Mucosa of descending colon (tissue), 3 donors: ENCODE data around the gene SUPT4H1. TPM values are rescaled to one million over a fixed set of nuclear protein-coding genes. Genes with fewer than 3 reads are reported as not detected.

Source experiments
- ATAC-seq: fragments of 200-7000 bp; cut with Tn5 transposase; one replicate; pipeline ENCODE4 v1.9.1; 2020; ENCODE audit warnings: mild to moderate bottlenecking, moderate library complexity
- DNase-seq, 3 donors: peaks; one replicate each; pipeline ENCODE4 v3.0.0-alpha.2; 2020
- H3K36me3 ChIP-seq: fragments of 200-600 bp; one replicate; pipeline ENCODE4 v1.8.0; 2021; ENCODE audit warnings: low read depth, mild to moderate bottlenecking
- H3K4me1 ChIP-seq: fragments of 200-600 bp; one replicate; pipeline ENCODE4 v1.8.0; 2021; ENCODE audit warnings: low read depth, mild to moderate bottlenecking
- H3K4me3 ChIP-seq: fragments of 200-600 bp; one replicate; pipeline ENCODE4 v1.8.0; 2021; ENCODE audit warnings: mild to moderate bottlenecking
- H3K9me3 ChIP-seq: fragments of 200-600 bp; one replicate; pipeline ENCODE4 v1.8.0; 2021; ENCODE audit warnings: mild to moderate bottlenecking
- CTCF ChIP-seq: fragments of 200-600 bp; IDR thresholded peaks from one replicate; pipeline ENCODE4 v1.8.0; 2022; ENCODE audit warnings: antibody characterized with exemption, mild to moderate bottlenecking
- intact Hi-C, 2 donors: fragments of 100-400 bp; cut with DNase I in 1 of 2; cut with micrococcal nuclease in 1 of 2; formaldehyde crosslinking; loops; one replicate each; pipeline versions ENCODE4 v1.11.0 to v1.11.1; 2022; cut with DNase I, micrococcal nuclease
- total RNA-seq, 3 donors: library from RNA; stranded (reverse); fragmentation: NEBNext Ultra II Directional in 2 of 3; extraction: Animal tissue kit (Norgen Biotek cat#: 25700) in 2 of 3; gene quantifications; one replicate each; pipeline versions ENCODE4 v1.2.1 to v1.2.4, GENCODE V29; 2021 to 2023
- donor health status: DM: no; HTN: no; CAD: no; lungs with moderate emphysema.
- donor health status: DM: no; HTN: no; CAD: no.
- donor health status: DM: no; HTN: yes; CAD: no.

Gene SUPT4H1
- total RNA-seq, 3 donors from 2014 or later = 57.9 to 79.5 (median 68.9) TPM

- ATAC-seq (no peak), DNase-seq (no peak)
- Histone ChIP-seq H3K4me3 (no peak overlapping the region), H3K4me1 (no peaks in the 10 kb centered on the region), H3K9me3 (no peaks in the 10 kb centered on the region), H3K36me3 (no peaks in the 10 kb centered on the region)
- TF ChIP-seq CTCF = no peak
- intact Hi-C loops = no loop called here
Observed at GRCh38 chr17:58308985-58309917, 42.8 kb downstream of the SUPT4H1 start.

GRCh38 chr17:58308173-58308984 is 43.6 kb downstream of the SUPT4H1 start:
- H3K36me3 ChIP-seq = no peaks in the 10 kb centered on the region
- H3K9me3 ChIP-seq = no peaks in the 10 kb centered on the region
- ATAC-seq (no peak), DNase-seq (no peak)
- H3K4me3 ChIP-seq = no peak overlapping the region
- intact Hi-C loops = no loop called here
- no peak for TF ChIP-seq CTCF
- H3K4me1 ChIP-seq = no peaks in the 10 kb centered on the region

GRCh38 chr17:58307468-58308172 is 44.4 kb downstream of the SUPT4H1 start:
- TF ChIP-seq CTCF = no peak
- Histone ChIP-seq H3K9me3 (no peaks in the 10 kb centered on the region), H3K4me1 (no peaks in the 10 kb centered on the region), H3K36me3 (no peaks in the 10 kb centered on the region), H3K4me3 (no peak overlapping the region)
- no peak for DNase-seq
- intact Hi-C loops = no loop called here
- ATAC-seq = no peak

GRCh38 chr17:58306131-58306951 is 45.7 kb downstream of the SUPT4H1 start:
- TF ChIP-seq CTCF = no peak
- intact Hi-C loops = no loop called here
- H3K36me3 ChIP-seq = no peaks in the 10 kb centered on the region
- no peak for ATAC-seq
- no peak for DNase-seq
- no peaks in the 10 kb centered on the region for H3K4me1 ChIP-seq
- H3K4me3 ChIP-seq = no peak overlapping the region
- H3K9me3 ChIP-seq = no peaks in the 10 kb centered on the region

- Histone ChIP-seq H3K4me3 (no peak overlapping the region), H3K36me3 (no peaks in the 10 kb centered on the region), H3K4me1 (no peaks in the 10 kb centered on the region), H3K9me3 (no peaks in the 10 kb centered on the region)
- intact Hi-C loops = no loop called here
- ATAC-seq (no peak), DNase-seq (no peak)
- TF ChIP-seq CTCF = no peak
Observed at GRCh38 chr17:58305626-58306025, 46.4 kb downstream of the SUPT4H1 start.
